BLaER1 (cell line): ENCODE data around the gene AGPAT1.
"Not testable (repeated sequence)": the region's sequence is repeated elsewhere in the genome, so short reads cannot be mapped to it uniquely, and the experiment has no call there.

Experiments
- H3K27ac ChIP-seq: shearing (Covaris generic); formaldehyde crosslinking; 2 replicates; pipeline ENCODE4 v1.8.1; 2022
- H3K27me3 ChIP-seq: shearing (Covaris generic); formaldehyde crosslinking; 2 replicates; pipeline ENCODE4 v1.8.1; 2022
- H3K36me3 ChIP-seq: shearing (Covaris generic); formaldehyde crosslinking; 2 replicates; pipeline ENCODE4 v1.8.1; 2022
- H3K4me1 ChIP-seq: shearing (Covaris generic); formaldehyde crosslinking; 2 replicates; pipeline ENCODE4 v1.8.1; 2022
- H3K4me2 ChIP-seq: shearing (Covaris generic); formaldehyde crosslinking; 2 replicates; pipeline ENCODE4 v1.8.1; 2022
- H3K4me3 ChIP-seq: shearing (Covaris generic); formaldehyde crosslinking; 2 replicates; pipeline ENCODE4 v1.8.1; 2022
- H3K9ac ChIP-seq: shearing (Covaris generic); formaldehyde crosslinking; 2 replicates; pipeline ENCODE4 v1.8.1; 2022
- H3K9me3 ChIP-seq: shearing (Covaris generic); formaldehyde crosslinking; 2 replicates; pipeline ENCODE4 v1.8.1; 2022
- H4K20me1 ChIP-seq: shearing (Covaris generic); formaldehyde crosslinking; 2 replicates; pipeline ENCODE4 v1.8.1; 2022
- Cebpa-rat ChIP-seq: shearing (Covaris generic); IDR thresholded peaks from 2 replicates; pipeline ENCODE4 v1.8.1; 2022

The AGPAT1 gene

GRCh38 chr6:32148289-32149091 lies 27.4 kb downstream of the AGPAT1 start:
- no peak overlapping the region for H3K9ac ChIP-seq
- no peak for TF ChIP-seq Cebpa-rat
- no peak overlapping the region for H3K27ac ChIP-seq
- peaks cover 17% of the 10 kb centered on the region for H3K4me1 ChIP-seq
- H3K36me3 ChIP-seq: no peaks in the 10 kb centered on the region
- peaks cover 7% of the 10 kb centered on the region for H3K9me3 ChIP-seq
- H3K4me2 ChIP-seq: no peak overlapping the region
- H3K4me3 ChIP-seq: no peak overlapping the region
- H4K20me1 ChIP-seq: no peaks in the 10 kb centered on the region
- peaks cover 8% of the 10 kb centered on the region; the same call in 1 of the 2 replicates for H3K27me3 ChIP-seq

GRCh38 chr6:32147401-32148132 lies 28.3 kb downstream of the AGPAT1 start:
- Histone ChIP-seq H3K36me3 (no peaks in the 10 kb centered on the region), H3K27ac (no peak overlapping the region), H3K9me3 (peaks cover 7% of the 10 kb centered on the region), H3K27me3 (peaks cover 8% of the 10 kb centered on the region; the same call in 1 of the 2 replicates), H3K4me2 (no peak overlapping the region), H3K4me1 (peaks cover 8% of the 10 kb centered on the region), H4K20me1 (no peaks in the 10 kb centered on the region), H3K4me3 (no peak overlapping the region), H3K9ac (no peak overlapping the region)
- no peak for TF ChIP-seq Cebpa-rat

GRCh38 chr6:32146687-32147086 lies 29.2 kb downstream of the AGPAT1 start:
- H3K4me1 ChIP-seq: no peaks in the 10 kb centered on the region
- H3K27ac ChIP-seq: no peak overlapping the region
- no peak overlapping the region for H3K4me3 ChIP-seq
- TF ChIP-seq Cebpa-rat: no peak
- H3K4me2 ChIP-seq: no peak overlapping the region
- peaks cover 8% of the 10 kb centered on the region; the same call in 1 of the 2 replicates for H3K27me3 ChIP-seq
- H4K20me1 ChIP-seq: no peaks in the 10 kb centered on the region
- H3K9me3 ChIP-seq: peaks cover 7% of the 10 kb centered on the region
- H3K36me3 ChIP-seq: no peaks in the 10 kb centered on the region
- no peak overlapping the region for H3K9ac ChIP-seq

GRCh38 chr6:32146287-32146686 lies 29.6 kb downstream of the AGPAT1 start:
- no peak overlapping the region for H3K9ac ChIP-seq

GRCh38 chr6:32144238-32144637 lies 31.6 kb downstream of the AGPAT1 start:
- not testable (repeated sequence) for H3K36me3 ChIP-seq, H3K4me1 ChIP-seq, H3K4me3 ChIP-seq, H3K27ac ChIP-seq, H3K9ac ChIP-seq, H3K9me3 ChIP-seq, H3K27me3 ChIP-seq, H4K20me1 ChIP-seq, H3K4me2 ChIP-seq

More at GRCh38 chr6:32146287-32146686, 29.6 kb downstream of the AGPAT1 start:
- no peaks in the 10 kb centered on the region for H4K20me1 ChIP-seq
- no peaks in the 10 kb centered on the region for H3K36me3 ChIP-seq
- peaks cover 7% of the 10 kb centered on the region for H3K9me3 ChIP-seq
- no peak for TF ChIP-seq Cebpa-rat
- no peaks in the 10 kb centered on the region for H3K4me1 ChIP-seq
- H3K27me3 ChIP-seq: peaks cover 8% of the 10 kb centered on the region; the same call in 1 of the 2 replicates
- no peak overlapping the region for H3K4me3 ChIP-seq
- no peak overlapping the region for H3K27ac ChIP-seq
- H3K4me2 ChIP-seq: no peak overlapping the region

- TF ChIP-seq Cebpa-rat: no peak
- no peak overlapping the region for H3K9ac ChIP-seq
- H3K27me3 ChIP-seq: no peaks in the 10 kb centered on the region
- H3K4me3 ChIP-seq: no peak overlapping the region
- no peaks in the 10 kb centered on the region for H3K36me3 ChIP-seq
- H3K9me3 ChIP-seq: no peaks in the 10 kb centered on the region
- H4K20me1 ChIP-seq: no peaks in the 10 kb centered on the region
- H3K4me1 ChIP-seq: no peaks in the 10 kb centered on the region
- H3K27ac ChIP-seq: no peak overlapping the region
- no peak overlapping the region for H3K4me2 ChIP-seq
These were observed 35.4 kb downstream of the AGPAT1 start for GRCh38 chr6:32140420-32141046.

GRCh38 chr6:32139590-32139989 lies 36.3 kb downstream of the AGPAT1 start:
- H3K27me3 ChIP-seq: no peaks in the 10 kb centered on the region
- H4K20me1 ChIP-seq: no peaks in the 10 kb centered on the region
- H3K27ac ChIP-seq: no peak overlapping the region
- H3K9me3 ChIP-seq: no peaks in the 10 kb centered on the region
- no peak for TF ChIP-seq Cebpa-rat
- no peak overlapping the region for H3K4me3 ChIP-seq
- no peaks in the 10 kb centered on the region for H3K4me1 ChIP-seq
- H3K36me3 ChIP-seq: no peaks in the 10 kb centered on the region
- no peak overlapping the region for H3K4me2 ChIP-seq
- no peak overlapping the region for H3K9ac ChIP-seq

- Histone ChIP-seq H3K36me3 (no peaks in the 10 kb centered on the region), H3K4me1 (no peaks in the 10 kb centered on the region), H3K27me3 (no peaks in the 10 kb centered on the region), H3K27ac (no peak overlapping the region), H3K4me2 (no peak overlapping the region), H4K20me1 (no peaks in the 10 kb centered on the region), H3K9ac (no peak overlapping the region), H3K9me3 (no peaks in the 10 kb centered on the region), H3K4me3 (no peak overlapping the region)
- no peak for TF ChIP-seq Cebpa-rat
These were observed 38.4 kb downstream of the AGPAT1 start for GRCh38 chr6:32137454-32137853.

- Histone ChIP-seq H3K9ac (no peak overlapping the region), H3K27ac (no peak overlapping the region)
- TF ChIP-seq Cebpa-rat: no peak
These were observed 42.1 kb downstream of the AGPAT1 start for GRCh38 chr6:32133786-32134185.

GRCh38 chr6:32132110-32132509 lies 43.8 kb downstream of the AGPAT1 start:
- Histone ChIP-seq H3K4me2 (no peak overlapping the region), H3K27ac (no peak overlapping the region)

More at GRCh38 chr6:32133786-32134185, 42.1 kb downstream of the AGPAT1 start:
- Histone ChIP-seq H3K4me1 (peaks cover 11% of the 10 kb centered on the region), H3K36me3 (no peaks in the 10 kb centered on the region), H3K4me3 (no peak overlapping the region), H3K27me3 (no peaks in the 10 kb centered on the region), H3K9me3 (no peaks in the 10 kb centered on the region), H3K4me2 (no peak overlapping the region), H4K20me1 (no peaks in the 10 kb centered on the region)

More at GRCh38 chr6:32132110-32132509, 43.8 kb downstream of the AGPAT1 start:
- Histone ChIP-seq H3K4me3 (no peak overlapping the region), H3K9ac (no peak overlapping the region), H3K4me1 (peaks cover 20% of the 10 kb centered on the region), H3K27me3 (no peaks in the 10 kb centered on the region), H3K36me3 (no peaks in the 10 kb centered on the region), H4K20me1 (no peaks in the 10 kb centered on the region), H3K9me3 (no peaks in the 10 kb centered on the region)
- TF ChIP-seq Cebpa-rat: no peak
